NB4 (cell line): ENCODE results near the gene CACNA1A.
A peak's percentile ranks its signal among the peaks of the same experiment; 100 is the strongest.

Experiments used
- DNase-seq: peaks from one replicate; pipeline ENCODE4 v3.0.0; 2010; ENCODE audit warnings: low read depth
- H3K4me3 ChIP-seq: one replicate; pipeline ENCODE4 v1.5.1; 2011; ENCODE audit warnings: mild to moderate bottlenecking, low read depth, low read length, moderate library complexity
- CTCF ChIP-seq: IDR thresholded peaks from one replicate; pipeline ENCODE4 v1.5.1; 2012; ENCODE audit warnings: low read depth, low read length
- MYC ChIP-seq: IDR thresholded peaks from 2 replicates; pipeline ENCODE4 v1.6.1; 2011; ENCODE audit warnings: low read depth, low read length
- POLR2A ChIP-seq: IDR thresholded peaks from 2 replicates; pipeline ENCODE4 v1.6.1; 2011; ENCODE audit warnings: mild to moderate bottlenecking; ENCODE audit not compliant: insufficient read length; ENCODE audit errors: extremely low read depth
- TF ChIP-seq, protein P1 (sequence below): IDR thresholded peaks from 2 replicates; pipeline ENCODE4 v1.6.1; 2011; ENCODE audit warnings: low read depth, low read length

CACNA1A gene

DNA sequence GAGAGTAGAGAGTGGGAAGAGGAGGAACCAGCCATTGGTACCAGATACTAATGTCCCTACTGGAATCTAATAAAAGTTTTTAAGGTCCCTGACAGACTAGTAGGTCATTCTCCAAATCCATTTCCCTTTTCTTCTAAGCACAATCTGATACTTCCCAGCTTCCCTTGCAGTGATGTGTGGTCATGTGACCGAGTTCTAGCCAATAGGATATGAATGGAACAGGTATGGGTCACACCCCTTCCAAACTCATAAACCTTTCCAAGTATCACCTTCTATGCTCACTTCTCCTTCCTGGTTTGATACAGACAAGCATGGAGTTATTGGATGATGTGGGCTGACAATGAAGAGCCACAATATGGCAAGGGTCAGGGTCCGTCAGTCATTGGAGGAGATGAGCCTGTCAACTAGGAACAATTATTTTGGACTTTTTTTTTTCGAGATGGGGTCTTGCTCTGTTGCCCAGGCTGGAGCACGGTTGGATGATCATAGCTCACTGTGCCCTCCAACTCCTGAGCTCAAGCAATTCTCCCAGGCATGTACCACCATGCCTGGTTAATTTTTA is 54.8 kb downstream of the CACNA1A start:
- TF ChIP-seq CTCF, result no peak
- no peak for TF ChIP-seq MYC
- TF ChIP-seq POLR2A, result no peak
- TF ChIP-seq, protein P1, sequence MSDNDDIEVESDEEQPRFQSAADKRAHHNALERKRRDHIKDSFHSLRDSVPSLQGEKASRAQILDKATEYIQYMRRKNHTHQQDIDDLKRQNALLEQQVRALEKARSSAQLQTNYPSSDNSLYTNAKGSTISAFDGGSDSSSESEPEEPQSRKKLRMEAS, result no peak
- no peak overlapping the region for H3K4me3 ChIP-seq
- DNase-seq, result no peak

GRCh38 chr19:13447978-13448377 is 58.3 kb downstream of the CACNA1A start:
- DNase-seq, result no peak
- TF ChIP-seq CTCF (no peak), POLR2A (no peak), MYC (no peak)
- TF ChIP-seq, protein P1, result no peak
- no peak overlapping the region for H3K4me3 ChIP-seq

GRCh38 chr19:13441810-13442512 is 64.3 kb downstream of the CACNA1A start:
- peak; percentile 61 for DNase-seq
- TF ChIP-seq POLR2A (no peak), CTCF (no peak)
- H3K4me3 ChIP-seq, result no peak overlapping the region

GRCh38 chr19:13437919-13438618 is 68.2 kb downstream of the CACNA1A start:
- TF ChIP-seq MYC (no peak), CTCF (no peak), POLR2A (no peak)
- TF ChIP-seq, protein P1, result no peak
- H3K4me3 ChIP-seq, result no peak overlapping the region
- DNase-seq, result no peak

DNA sequence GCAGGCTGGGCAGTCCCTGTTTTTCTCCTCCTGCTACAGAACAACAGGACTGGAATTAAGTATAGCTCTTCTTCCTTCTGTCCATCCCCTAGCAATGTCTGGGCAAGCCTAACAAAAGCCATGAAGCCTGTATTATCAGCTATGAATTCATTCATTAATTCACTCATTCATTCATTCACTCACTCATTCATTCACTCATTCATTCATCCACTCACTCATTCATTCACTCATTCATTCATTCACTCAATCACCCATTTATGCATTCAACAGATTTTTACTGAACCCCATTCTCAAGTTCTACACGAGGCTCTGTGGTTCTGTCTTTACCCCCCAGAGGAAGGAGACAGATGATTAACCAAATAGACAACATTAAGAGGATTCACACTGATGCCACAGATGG is 69.9 kb downstream of the CACNA1A start:
- TF ChIP-seq, protein P1, result no peak
- TF ChIP-seq MYC (no peak), POLR2A (no peak), CTCF (no peak)
- no peak for DNase-seq
- H3K4me3 ChIP-seq, result no peak overlapping the region
